Endodermal cell (in vitro differentiated cells): Measurements from ENCODE around the gene MAP2K5. TPM values are rescaled to one million over a fixed set of nuclear protein-coding genes. Genes with fewer than 3 reads are reported as not detected.

Experiments
- DNase-seq: peaks from one replicate; pipeline ENCODE4 v3.0.0-alpha.2; 2017
- H3K27ac ChIP-seq: 2 replicates; pipeline ENCODE4 v1.5.1; 2013; ENCODE audit warnings: mild to moderate bottlenecking, low read depth, low read length, moderate library complexity
- H3K27me3 ChIP-seq: 2 replicates; pipeline ENCODE4 v1.6.1; 2013; ENCODE audit warnings: mild to moderate bottlenecking, low read length, moderate library complexity; ENCODE audit not compliant: insufficient read depth, control insufficient read depth, poor library complexity, severe bottlenecking
- H3K36me3 ChIP-seq: 2 replicates; pipeline ENCODE4 v1.7.0; 2013; ENCODE audit warnings: mild to moderate bottlenecking, low read length, moderate library complexity; ENCODE audit not compliant: control insufficient read depth, insufficient read depth
- H3K4me1 ChIP-seq: one replicate; pipeline ENCODE4 v1.7.0; 2013; ENCODE audit warnings: low read length; ENCODE audit not compliant: control insufficient read depth, insufficient read depth
- H3K4me3 ChIP-seq: 2 replicates; pipeline ENCODE4 v1.5.1; 2013; ENCODE audit warnings: mild to moderate bottlenecking, low read length, moderate library complexity
- H3K9ac ChIP-seq: 2 replicates; pipeline ENCODE4 v1.6.1; 2013; ENCODE audit warnings: mild to moderate bottlenecking, low read length, moderate library complexity; ENCODE audit not compliant: poor library complexity, severe bottlenecking; ENCODE audit errors: extremely low read depth
- H3K9me3 ChIP-seq: 2 replicates; pipeline ENCODE4 v1.6.1; 2013; ENCODE audit warnings: mild to moderate bottlenecking, low read length, moderate library complexity; ENCODE audit not compliant: control insufficient read depth
- H3K27ac Mint-ChIP-seq: 2 replicates; pipeline ENCODE4 v1.8.0; 2020; ENCODE audit warnings: mixed read lengths
- H3K27me3 Mint-ChIP-seq: 2 replicates; pipeline ENCODE4 v1.8.0; 2021; ENCODE audit warnings: mild to moderate bottlenecking, mixed read lengths; ENCODE audit not compliant: insufficient read depth
- H3K36me3 Mint-ChIP-seq: 2 replicates; pipeline ENCODE4 v1.8.0; 2020; ENCODE audit warnings: low read depth, mixed read lengths
- H3K4me1 Mint-ChIP-seq: 2 replicates; pipeline ENCODE4 v1.8.0; 2020; ENCODE audit warnings: mixed read lengths
- H3K4me3 Mint-ChIP-seq: 2 replicates; pipeline ENCODE4 v1.8.0; 2020; ENCODE audit warnings: mild to moderate bottlenecking, moderate library complexity, mixed read lengths
- H3K9me3 Mint-ChIP-seq: 2 replicates; pipeline ENCODE4 v1.8.0; 2020; ENCODE audit warnings: mild to moderate bottlenecking, mixed read lengths
- WGBS, 2 experiments: methylation state at CpG; one replicate each; pipeline versions ENCODE4 v1.1.5 to v1.1.7; 2013; ENCODE audit warnings: missing lambda C conversion rate in 2 of 2, mixed read lengths in 1 of 2; ENCODE audit not compliant: insufficient coverage in 1 of 2, insufficient read length in 1 of 2; 5-methylcytosine and 5-hydroxymethylcytosine counted together
- total RNA-seq, 2 donors: library from RNA; stranded (reverse); fragmentation: NEBNext Ultra II Directional in 1 of 2; extraction: Animal tissue kit (Norgen Biotek cat#: 25700) in 1 of 2; gene quantifications; 2 replicates in 1 of 2; 3 replicates in 1 of 2; pipeline ENCODE4 v1.2.1, GENCODE V29; 2021
- TF ChIP-seq, protein P1 (sequence below): fragments of 200-600 bp; sonication (generic); conservative IDR thresholded peaks from 2 replicates; pipeline ENCODE4 v1.5.0; 2021; ENCODE audit warnings: antibody characterized with exemption, mild to moderate bottlenecking

The MAP2K5 gene
- total RNA-seq, 2 donors from 2014 or later = 17.1 to 26.7 TPM

GRCh38 chr15:67715170-67715569, 172.7 kb downstream of the MAP2K5 start:
- Mint-ChIP-seq H3K4me3 (no peak overlapping the region), H3K9me3 (no peaks in the 10 kb centered on the region), H3K27me3 (no peaks in the 10 kb centered on the region), H3K36me3 (no peaks in the 10 kb centered on the region), H3K27ac (no peak overlapping the region), H3K4me1 (peaks cover 3% of the 10 kb centered on the region)
- Histone ChIP-seq H3K27me3 (no peaks in the 10 kb centered on the region), H3K9me3 (no peaks in the 10 kb centered on the region), H3K4me1 (no peaks in the 10 kb centered on the region), H3K9ac (no peak overlapping the region), H3K27ac (peak overlapping the region; percentile 89), H3K36me3 (no peaks in the 10 kb centered on the region), H3K4me3 (no peak overlapping the region)
- 56 to 97% methylated on average over 1 to 2 of the region's 2 CpGs for WGBS, 2 experiments
- DNase-seq = no peak
- TF ChIP-seq, protein P1, sequence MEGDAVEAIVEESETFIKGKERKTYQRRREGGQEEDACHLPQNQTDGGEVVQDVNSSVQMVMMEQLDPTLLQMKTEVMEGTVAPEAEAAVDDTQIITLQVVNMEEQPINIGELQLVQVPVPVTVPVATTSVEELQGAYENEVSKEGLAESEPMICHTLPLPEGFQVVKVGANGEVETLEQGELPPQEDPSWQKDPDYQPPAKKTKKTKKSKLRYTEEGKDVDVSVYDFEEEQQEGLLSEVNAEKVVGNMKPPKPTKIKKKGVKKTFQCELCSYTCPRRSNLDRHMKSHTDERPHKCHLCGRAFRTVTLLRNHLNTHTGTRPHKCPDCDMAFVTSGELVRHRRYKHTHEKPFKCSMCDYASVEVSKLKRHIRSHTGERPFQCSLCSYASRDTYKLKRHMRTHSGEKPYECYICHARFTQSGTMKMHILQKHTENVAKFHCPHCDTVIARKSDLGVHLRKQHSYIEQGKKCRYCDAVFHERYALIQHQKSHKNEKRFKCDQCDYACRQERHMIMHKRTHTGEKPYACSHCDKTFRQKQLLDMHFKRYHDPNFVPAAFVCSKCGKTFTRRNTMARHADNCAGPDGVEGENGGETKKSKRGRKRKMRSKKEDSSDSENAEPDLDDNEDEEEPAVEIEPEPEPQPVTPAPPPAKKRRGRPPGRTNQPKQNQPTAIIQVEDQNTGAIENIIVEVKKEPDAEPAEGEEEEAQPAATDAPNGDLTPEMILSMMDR = no peak

- H3K4me1 ChIP-seq = no peaks in the 10 kb centered on the region
- peak overlapping the region; percentile 89 for H3K27ac ChIP-seq
- H3K4me1 Mint-ChIP-seq = peaks cover 3% of the 10 kb centered on the region
- H3K27ac Mint-ChIP-seq = no peak overlapping the region
- DNase-seq = no peak
- no peak overlapping the region for H3K4me3 Mint-ChIP-seq
- H3K36me3 ChIP-seq = no peaks in the 10 kb centered on the region
- H3K9ac ChIP-seq = no peak overlapping the region
- no peaks in the 10 kb centered on the region for H3K9me3 ChIP-seq
- H3K36me3 Mint-ChIP-seq = no peaks in the 10 kb centered on the region
- no peaks in the 10 kb centered on the region for H3K9me3 Mint-ChIP-seq
- H3K27me3 Mint-ChIP-seq = no peaks in the 10 kb centered on the region
- WGBS, 2 experiments = 84 to 92% methylated on average over 3 of the region's 4 CpGs
- H3K27me3 ChIP-seq = no peaks in the 10 kb centered on the region
- H3K4me3 ChIP-seq = no peak overlapping the region
- TF ChIP-seq, protein P1 = no peak
Measured at GRCh38 chr15:67716171-67716570, 173.7 kb downstream of the MAP2K5 start.

DNA sequence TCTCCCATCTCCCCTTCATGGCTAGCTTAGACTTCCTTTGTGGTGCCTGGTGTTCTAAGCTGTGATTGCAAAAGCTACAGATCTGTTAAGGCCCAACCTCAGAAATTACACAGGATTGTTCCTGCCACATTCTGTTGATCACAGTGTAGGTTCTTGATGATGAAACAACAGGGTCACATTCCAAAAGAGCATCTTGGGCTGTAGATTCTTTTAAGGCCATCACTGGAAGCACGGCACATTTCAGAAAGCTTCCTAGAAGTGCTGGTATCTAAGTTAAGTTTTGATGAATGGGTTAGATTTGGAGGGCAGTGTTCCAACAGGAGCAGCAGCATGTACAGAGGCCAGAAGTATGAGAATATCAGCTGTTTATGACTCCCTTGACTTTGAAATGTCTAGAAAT, 175.3 kb downstream of the MAP2K5 start:
- no peaks in the 10 kb centered on the region for H3K27me3 ChIP-seq

More for the DNA sequence above, 175.3 kb downstream of the MAP2K5 start:
- TF ChIP-seq, protein P1 = no peak
- Histone ChIP-seq H3K27ac (no peak overlapping the region), H3K9ac (no peak overlapping the region), H3K4me1 (no peaks in the 10 kb centered on the region), H3K4me3 (no peak overlapping the region), H3K9me3 (no peaks in the 10 kb centered on the region), H3K36me3 (no peaks in the 10 kb centered on the region)
- DNase-seq = no peak
- H3K36me3 Mint-ChIP-seq = no peaks in the 10 kb centered on the region
- H3K27me3 Mint-ChIP-seq = no peaks in the 10 kb centered on the region
- WGBS, 2 experiments = 90% methylated on average over 1 of the region's 1 CpG; no CpG with 5 or more reads in 1 of the 2 experiments
- peaks cover 9% of the 10 kb centered on the region for H3K4me1 Mint-ChIP-seq
- no peak overlapping the region for H3K4me3 Mint-ChIP-seq
- no peaks in the 10 kb centered on the region for H3K9me3 Mint-ChIP-seq
- no peak overlapping the region for H3K27ac Mint-ChIP-seq
